Esophagus muscularis mucosa (tissue), 4 donors: ENCODE data around the gene RAI1.

Experiments used
- CTCF ChIP-seq, 3 experiments: fragments of 200-600 bp in 2 of 3; fragments of 450-650 bp in 1 of 3; sonication (generic) in 2 of 3; IDR thresholded peaks; one replicate each; pipeline ENCODE4 v1.5.1; 2017 to 2019; ENCODE audit warnings: antibody characterized with exemption in 3 of 3, mild to moderate bottlenecking in 2 of 3, moderate library complexity in 1 of 3
- EP300 ChIP-seq: sonication (generic); formaldehyde crosslinking; IDR thresholded peaks from one replicate; pipeline ENCODE4 v1.6.1; 2017; ENCODE audit warnings: antibody characterized with exemption
- POLR2A ChIP-seq: fragments of 450-650 bp; IDR thresholded peaks from one replicate; pipeline ENCODE4 v1.6.1; 2017; ENCODE audit warnings: antibody characterized with exemption, moderate library complexity, mild to moderate bottlenecking, low read depth

GRCh38 chr17:17681744-17682292 lies 560 bp downstream of the RAI1 start:
- TF ChIP-seq CTCF (IDR thresholded peaks at IDR 0.05) (no peak), POLR2A (no peak), EP300 (no peak)
